ENCODE results near the gene CDK11A.

The CDK11A gene

DNA sequence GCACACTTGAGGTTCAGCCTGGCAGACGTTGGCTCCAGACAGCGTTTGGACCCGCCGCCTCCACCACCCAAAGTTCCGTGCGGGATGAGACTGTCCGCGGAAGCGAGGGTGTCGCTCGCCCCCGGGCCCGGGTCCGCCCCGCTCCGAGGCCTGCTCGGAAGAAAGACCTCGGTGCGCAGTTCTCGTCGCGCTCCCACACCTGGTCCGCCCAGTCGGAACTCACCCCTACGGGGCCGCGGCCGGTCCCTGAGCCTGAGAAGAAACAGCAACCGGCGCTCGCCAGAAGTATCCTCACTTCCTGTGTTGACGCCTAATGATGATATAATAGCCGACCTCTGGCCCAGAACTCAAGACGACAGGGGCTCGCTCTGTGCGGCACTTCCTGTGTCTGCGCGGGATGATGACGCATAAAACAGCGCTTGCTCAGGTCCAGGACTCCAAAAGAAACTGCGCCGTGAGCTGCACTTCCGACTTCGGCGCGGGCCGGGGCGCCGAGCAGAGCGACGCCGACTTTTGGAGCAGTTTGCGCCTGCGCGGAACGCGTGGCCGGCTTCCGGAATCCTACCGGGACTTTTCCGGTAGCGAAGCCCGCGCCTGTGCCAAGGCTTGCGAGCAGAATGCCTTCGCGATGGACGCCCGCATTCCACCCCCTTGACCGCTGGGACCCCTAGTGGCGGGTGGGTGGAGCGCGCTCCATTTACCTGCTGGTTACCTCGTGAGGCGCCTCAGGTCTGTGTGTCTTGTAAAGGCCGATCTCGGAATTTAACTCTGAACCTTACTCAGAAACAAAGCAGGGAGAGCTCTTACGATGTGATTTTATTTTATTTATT lies at the start of gene CDK11A:
CDK11A (minus strand) TSS at position 323 of the 830 bp plus-strand sequence. CDS start 1,539 bp downstream, outside the sequence.
- DNase-seq (ENCODE audit: low read depth) = peak; percentile 98

GRCh38 chr1:1773874-1774273 lies 49.7 kb upstream of the CDK11A start:
- DNase-seq (ENCODE audit: low read depth) = no peak

GRCh38 chr1:1771096-1771495 lies 46.9 kb upstream of the CDK11A start:
- no peak for DNase-seq (ENCODE audit: low read depth)

GRCh38 chr1:1770102-1770501 lies 45.9 kb upstream of the CDK11A start:
- no peak for DNase-seq (ENCODE audit: low read depth)

GRCh38 chr1:1768249-1768992 lies 44.3 kb upstream of the CDK11A start:
- no peak for DNase-seq (ENCODE audit: low read depth)

- no peak for DNase-seq (ENCODE audit: low read depth)
Measured at GRCh38 chr1:1764876-1765470, 40.8 kb upstream of the CDK11A start.

- DNase-seq (ENCODE audit: low read depth) = no peak
Measured at GRCh38 chr1:1763657-1764621, 39.8 kb upstream of the CDK11A start.

DNA sequence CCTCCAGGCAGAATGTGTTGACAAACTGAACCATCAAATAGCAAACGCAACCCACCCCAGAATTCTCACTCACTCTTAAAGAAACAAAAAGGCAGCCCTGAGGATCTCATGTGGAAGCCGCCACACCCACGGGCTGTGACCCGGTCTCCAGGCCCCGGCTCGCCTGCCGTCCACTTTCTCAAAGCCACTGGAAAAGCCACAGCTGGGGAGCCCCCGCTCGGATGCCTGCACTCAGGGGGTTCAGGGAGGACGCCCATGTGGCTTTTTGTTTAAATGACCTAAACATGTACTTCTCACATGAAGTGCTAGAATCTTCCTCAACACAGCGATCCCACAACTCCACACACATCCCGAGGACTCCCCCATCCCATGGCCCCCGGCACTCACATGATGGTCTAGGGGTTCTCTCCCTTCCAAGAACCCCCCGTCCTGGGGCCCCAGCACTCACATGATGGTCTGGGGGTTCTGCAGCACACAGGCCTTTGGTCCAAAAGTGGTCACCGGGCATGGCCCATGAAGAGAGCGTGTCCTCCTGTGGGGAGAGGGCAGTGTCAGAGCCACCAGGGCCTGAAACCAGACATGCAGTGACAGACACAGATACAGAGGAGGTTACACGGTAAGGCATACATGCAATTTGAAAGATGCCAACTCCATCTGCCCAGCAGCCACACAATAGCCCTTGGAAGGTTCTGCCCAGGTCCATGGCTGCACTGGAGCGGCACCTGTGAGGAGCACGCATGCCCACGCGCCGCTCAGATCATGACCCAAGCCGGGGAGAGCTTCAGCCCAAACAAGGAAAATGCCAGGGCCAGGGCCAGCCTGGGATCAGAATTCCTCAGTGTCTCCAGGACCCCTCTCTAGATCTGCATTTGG lies 37.6 kb upstream of the CDK11A start:
- no peak for DNase-seq (ENCODE audit: low read depth)

DNA sequence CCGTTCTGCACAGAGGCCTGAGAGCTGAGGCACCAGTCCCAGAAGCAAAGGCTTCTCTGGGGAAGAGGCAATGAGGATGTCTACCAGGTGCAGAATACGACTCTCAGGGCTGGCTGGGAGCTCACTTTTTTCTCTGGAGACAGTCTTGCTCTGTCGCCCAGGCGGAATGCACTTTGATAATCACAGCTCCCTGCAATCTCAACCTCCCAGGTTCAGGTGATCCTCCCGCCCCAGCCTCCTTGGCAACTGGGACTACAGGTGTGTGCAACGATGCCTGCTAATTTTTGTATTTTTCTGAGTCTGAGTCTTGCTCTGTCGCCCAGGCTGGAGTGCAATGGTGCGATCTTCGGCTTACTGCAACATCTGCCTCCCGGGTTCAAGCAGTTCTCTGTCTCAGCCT lies 36.6 kb upstream of the CDK11A start:
- no peak for DNase-seq (ENCODE audit: low read depth)

- DNase-seq (ENCODE audit: low read depth) = no peak
Measured at GRCh38 chr1:1760345-1760650, 36.1 kb upstream of the CDK11A start.

- DNase-seq (ENCODE audit: low read depth) = no peak
Measured at GRCh38 chr1:1759456-1760344, 35.5 kb upstream of the CDK11A start.

GRCh38 chr1:1758692-1759455 lies 34.7 kb upstream of the CDK11A start:
- no peak for DNase-seq (ENCODE audit: low read depth)

DNA sequence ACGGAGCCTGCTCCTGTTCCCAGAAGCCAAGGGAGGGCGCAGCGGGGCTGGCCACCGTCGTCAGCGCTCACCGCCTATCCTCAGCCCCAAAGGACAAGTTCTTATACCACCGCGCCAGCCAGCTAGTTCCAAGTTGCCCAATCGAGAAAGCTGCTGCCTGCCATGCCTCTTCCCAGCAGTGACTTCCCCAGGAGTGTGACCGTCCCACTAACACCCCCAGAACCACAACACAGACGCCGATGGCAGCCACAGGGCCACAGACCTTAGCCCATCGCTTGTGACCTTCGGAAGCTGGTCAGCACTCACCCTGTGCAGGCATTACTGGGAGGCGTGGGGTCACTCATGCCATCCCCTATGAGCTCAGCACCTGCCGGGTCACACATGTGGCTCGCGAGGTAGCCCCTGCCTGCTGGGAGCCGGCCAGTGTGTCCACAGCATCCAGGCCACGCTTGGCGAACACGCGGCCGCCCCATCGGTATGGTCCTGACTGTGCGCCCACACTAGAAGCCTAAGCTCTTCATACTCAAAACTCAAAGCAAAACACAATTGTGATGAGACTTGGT lies 34.0 kb upstream of the CDK11A start:
- DNase-seq (ENCODE audit: low read depth) = no peak

- DNase-seq (ENCODE audit: low read depth) = no peak
Measured at GRCh38 chr1:1757422-1758058, 33.4 kb upstream of the CDK11A start.

- DNase-seq (ENCODE audit: low read depth) = no peak
Measured at GRCh38 chr1:1756661-1757421, 32.7 kb upstream of the CDK11A start.

DNA sequence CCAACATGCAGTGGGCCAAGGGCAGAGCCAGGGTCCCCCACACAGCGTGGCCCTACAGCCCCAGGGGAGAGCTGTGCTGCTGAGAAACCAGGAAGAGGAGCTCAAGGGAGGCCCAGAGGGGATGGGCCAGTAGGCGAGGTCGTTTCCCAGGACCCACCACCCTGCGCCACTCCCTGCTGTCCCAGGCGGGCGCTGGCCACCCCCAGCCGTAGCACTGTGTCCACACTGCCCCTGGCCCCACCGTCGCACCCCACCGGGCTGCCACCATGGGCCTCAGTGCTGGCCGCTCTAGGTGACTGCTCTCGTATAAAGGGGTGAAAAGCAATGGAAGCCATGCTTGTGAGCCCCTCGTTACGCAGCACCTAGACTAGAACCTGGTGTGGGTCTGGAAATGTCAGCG lies 31.7 kb upstream of the CDK11A start:
- no peak for DNase-seq (ENCODE audit: low read depth)

DNA sequence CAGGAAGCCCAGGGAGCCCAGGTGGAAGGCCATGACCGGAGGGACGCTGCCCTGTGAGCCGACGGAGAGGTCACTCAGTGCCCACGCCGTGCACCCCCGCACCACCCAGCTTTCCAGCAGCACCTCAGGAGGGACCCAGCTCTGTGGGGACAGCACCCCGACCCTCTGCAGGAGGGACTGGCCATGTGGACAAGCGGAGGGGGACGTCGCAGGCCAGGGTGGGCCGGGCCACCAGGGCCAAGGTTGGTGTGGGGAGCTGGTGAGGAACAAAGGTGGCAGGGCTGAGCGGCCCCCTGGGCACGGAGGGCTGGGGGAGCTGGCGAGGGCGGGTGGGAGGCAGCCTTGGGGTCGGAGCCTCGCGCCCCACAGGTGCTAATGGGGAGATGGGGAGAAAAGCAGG lies 31.3 kb upstream of the CDK11A start:
- DNase-seq (ENCODE audit: low read depth) = no peak

Data from activated T-cell treated with anti-CD3 and anti-CD28 coated beads for 48 hours (primary cell).